Vagina (tissue), 2 donors: ENCODE data around the gene ANXA6. TPM values are rescaled to one million over a fixed set of nuclear protein-coding genes. Genes with fewer than 3 reads are reported as not detected.

Experiments
- DNase-seq, 2 donors: peaks; one replicate each; pipeline ENCODE4 v3.0.0-alpha.2; 2017; ENCODE audit errors: extremely low spot score in 2 of 2
- H3K27ac ChIP-seq: fragments of 200-600 bp; sonication (generic); one replicate; pipeline ENCODE4 v1.5.1; 2019
- H3K27me3 ChIP-seq: fragments of 200-600 bp; sonication (generic); one replicate; pipeline ENCODE4 v1.5.1; 2019
- H3K36me3 ChIP-seq, 2 donors: fragments of 200-600 bp; sonication (generic); one replicate each; pipeline ENCODE4 v1.5.1; 2017 to 2019
- H3K4me1 ChIP-seq: fragments of 200-600 bp; sonication (generic); one replicate; pipeline ENCODE4 v1.5.1; 2019
- H3K4me3 ChIP-seq, 2 donors: fragments of 200-600 bp; sonication (generic); 1 replicate in 1 of 2; 2 replicates in 1 of 2; pipeline ENCODE4 v1.5.1; 2016 to 2019
- H3K9me3 ChIP-seq: fragments of 200-600 bp; sonication (generic); one replicate; pipeline ENCODE4 v1.5.1; 2019
- CTCF ChIP-seq, 3 experiments: fragments of 450-650 bp in 2 of 3; fragments of 200-600 bp in 1 of 3; sonication (generic) in 1 of 3; IDR thresholded peaks; one replicate each; pipeline ENCODE4 v1.5.1; 2017 to 2019; ENCODE audit warnings: antibody characterized with exemption in 3 of 3, mild to moderate bottlenecking in 2 of 3, moderate library complexity in 2 of 3
- POLR2A ChIP-seq, 2 donors: fragments of 450-650 bp; IDR thresholded peaks; one replicate each; pipeline ENCODE4 v1.6.1; 2017; ENCODE audit warnings: antibody characterized with exemption in 2 of 2, mild to moderate bottlenecking in 2 of 2, moderate library complexity in 2 of 2
- POLR2AphosphoS5 ChIP-seq, 2 donors: sonication (generic); formaldehyde crosslinking; IDR thresholded peaks; one replicate each; pipeline ENCODE4 v1.9.0; 2017; ENCODE audit warnings: antibody characterized with exemption in 2 of 2, mild to moderate bottlenecking in 2 of 2, low read depth in 1 of 2; ENCODE audit not compliant: insufficient read depth in 1 of 2
- intact Hi-C: fragments of 100-400 bp; cut with DNase I; formaldehyde crosslinking; loops from one replicate; pipeline ENCODE4 v1.15.1; 2023
- total RNA-seq: library from RNA; depleted of rRNA; stranded (reverse); fragments of >200 nt; gene quantifications from one replicate; pipeline ENCODE4 v1.2.3, GENCODE V29; 2016

Gene ANXA6
- total RNA-seq, 1 donor from 2014 or later, result 190 TPM

- no peaks in the 10 kb centered on the region for H3K27me3 ChIP-seq
- DNase-seq, result no peak
- H3K4me1 ChIP-seq, result no peaks in the 10 kb centered on the region
- H3K9me3 ChIP-seq, result peaks cover 4% of the 10 kb centered on the region
- no peak overlapping the region for H3K4me3 ChIP-seq
- H3K27ac ChIP-seq, result no peak overlapping the region
- TF ChIP-seq POLR2A (IDR thresholded peaks at IDR 0.05) (no peak), POLR2AphosphoS5 (IDR thresholded peaks at IDR 0.05; ENCODE audit: insufficient read depth in 1 of 2, low read depth in 1 of 2) (no peak), CTCF (IDR thresholded peaks at IDR 0.05) (no peak)
- peaks cover 0 to 8% of the 10 kb centered on the region in 2 donors for H3K36me3 ChIP-seq
- intact Hi-C loops, result no loop called here
Measured at GRCh38 chr5:151192626-151193025, 35.0 kb upstream of the ANXA6 start.

DNA sequence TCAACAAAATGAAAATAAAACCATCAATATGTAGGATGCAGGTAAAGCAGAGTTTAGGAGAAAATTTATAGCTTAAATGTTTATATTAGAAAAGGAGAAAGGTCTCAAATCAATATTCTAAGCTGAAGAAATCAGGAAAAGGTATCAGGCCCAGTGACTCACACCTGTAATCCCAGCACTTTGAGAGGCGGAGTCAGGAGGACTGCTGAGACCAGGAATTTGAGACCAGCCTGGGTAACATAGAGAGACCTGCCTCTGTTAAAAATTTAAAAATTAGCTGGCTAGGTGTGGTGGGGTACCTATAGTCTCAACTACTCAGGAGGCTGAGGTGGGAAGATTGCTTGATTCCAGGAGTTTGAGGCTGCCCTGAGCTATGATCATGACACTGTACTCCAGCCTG, 34.1 kb upstream of the ANXA6 start:
- H3K4me1 ChIP-seq, result no peaks in the 10 kb centered on the region
- peaks cover 4% of the 10 kb centered on the region for H3K9me3 ChIP-seq
- intact Hi-C loops, result no loop called here
- H3K27me3 ChIP-seq, result no peaks in the 10 kb centered on the region
- no peak overlapping the region for H3K27ac ChIP-seq
- peak in 1 of 2 donors; percentile 25 for DNase-seq
- no peak overlapping the region for H3K4me3 ChIP-seq
- peaks cover 0 to 8% of the 10 kb centered on the region in 2 donors for H3K36me3 ChIP-seq
- TF ChIP-seq POLR2AphosphoS5 (IDR thresholded peaks at IDR 0.05; ENCODE audit: insufficient read depth in 1 of 2, low read depth in 1 of 2) (no peak), CTCF (IDR thresholded peaks at IDR 0.05) (no peak), POLR2A (IDR thresholded peaks at IDR 0.05) (no peak)

- H3K4me1 ChIP-seq, result no peaks in the 10 kb centered on the region
- no peak for DNase-seq
- H3K36me3 ChIP-seq, result peaks cover 0 to 13% of the 10 kb centered on the region in 2 donors
- intact Hi-C loops, result no loop called here
- H3K9me3 ChIP-seq, result peaks cover 4% of the 10 kb centered on the region
- H3K27ac ChIP-seq, result no peak overlapping the region
- TF ChIP-seq POLR2AphosphoS5 (IDR thresholded peaks at IDR 0.05; ENCODE audit: insufficient read depth in 1 of 2, low read depth in 1 of 2) (no peak), POLR2A (IDR thresholded peaks at IDR 0.05) (no peak), CTCF (IDR thresholded peaks at IDR 0.05) (no peak)
- no peaks in the 10 kb centered on the region for H3K27me3 ChIP-seq
- H3K4me3 ChIP-seq, result no peak overlapping the region
Measured at GRCh38 chr5:151189151-151189550, 31.6 kb upstream of the ANXA6 start.

DNA sequence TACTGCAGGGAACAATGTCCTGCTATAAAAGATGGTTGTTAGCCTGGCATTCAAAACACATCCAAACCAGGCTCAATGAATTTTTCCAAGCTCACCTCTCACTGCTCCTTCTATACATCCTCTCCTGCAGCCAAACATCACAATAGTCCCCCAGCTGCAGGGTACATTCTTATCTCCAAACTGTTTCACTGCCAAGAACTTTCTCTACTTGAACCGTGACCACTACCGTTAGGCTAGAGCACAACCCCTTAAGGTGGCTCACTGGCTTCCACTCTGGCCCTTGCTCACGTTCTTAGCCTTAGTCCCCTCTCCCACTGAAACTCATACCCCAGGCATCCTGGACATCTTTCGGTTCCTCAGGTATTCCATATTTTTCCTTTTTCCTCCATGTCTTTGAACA, 29.0 kb upstream of the ANXA6 start:
- TF ChIP-seq POLR2AphosphoS5 (IDR thresholded peaks at IDR 0.05; ENCODE audit: insufficient read depth in 1 of 2, low read depth in 1 of 2) (no peak), POLR2A (IDR thresholded peaks at IDR 0.05) (no peak), CTCF (IDR thresholded peaks at IDR 0.05) (no peak)
- H3K4me1 ChIP-seq, result no peaks in the 10 kb centered on the region
- no peaks in the 10 kb centered on the region for H3K27me3 ChIP-seq

GRCh38 chr5:151186052-151186451, 28.5 kb upstream of the ANXA6 start:
- peaks cover 0 to 12% of the 10 kb centered on the region in 2 donors for H3K36me3 ChIP-seq
- intact Hi-C loops, result no loop called here
- TF ChIP-seq CTCF (IDR thresholded peaks at IDR 0.05) (no peak), POLR2A (IDR thresholded peaks at IDR 0.05) (no peak), POLR2AphosphoS5 (IDR thresholded peaks at IDR 0.05; ENCODE audit: insufficient read depth in 1 of 2, low read depth in 1 of 2) (no peak)
- no peaks in the 10 kb centered on the region for H3K27me3 ChIP-seq
- H3K27ac ChIP-seq, result no peak overlapping the region
- DNase-seq, result peak in 1 of 2 donors; percentile 34
- no peak overlapping the region for H3K4me3 ChIP-seq
- no peaks in the 10 kb centered on the region for H3K4me1 ChIP-seq
- H3K9me3 ChIP-seq, result no peaks in the 10 kb centered on the region

More for the DNA sequence above, 29.0 kb upstream of the ANXA6 start:
- peak in 1 of 2 donors; percentile 20 for DNase-seq
- H3K27ac ChIP-seq, result no peak overlapping the region
- intact Hi-C loops, result no loop called here
- H3K4me3 ChIP-seq, result no peak overlapping the region
- no peaks in the 10 kb centered on the region for H3K9me3 ChIP-seq
- peaks cover 0 to 12% of the 10 kb centered on the region in 2 donors for H3K36me3 ChIP-seq
